Large intestine (tissue), 3 donors: Measurements from ENCODE around the gene SRP9. TPM values are rescaled to one million over a fixed set of nuclear protein-coding genes. Genes with fewer than 3 reads are reported as not detected.
"Not testable (repeated sequence)": the region's sequence is repeated elsewhere in the genome, so short reads cannot be mapped to it uniquely, and the experiment has no call there.

Experiments used
- DNase-seq, 2 donors: peaks; one replicate each; pipeline versions ENCODE4 v3.0.0 to v3.0.0-alpha.2; 2013
- H3K27ac ChIP-seq: one replicate; pipeline ENCODE4 v1.5.1; 2013; ENCODE audit warnings: low read length
- H3K27me3 ChIP-seq: 2 replicates; pipeline ENCODE4 v1.6.1; 2013; ENCODE audit warnings: low read length; ENCODE audit not compliant: control insufficient read depth, insufficient read depth
- H3K36me3 ChIP-seq: 2 replicates; pipeline ENCODE4 v1.6.1; 2013; ENCODE audit warnings: low read length; ENCODE audit not compliant: control insufficient read depth, insufficient read depth
- H3K4me1 ChIP-seq: one replicate; pipeline ENCODE4 v1.6.1; 2013; ENCODE audit warnings: low read length; ENCODE audit not compliant: control insufficient read depth, insufficient read depth
- H3K4me3 ChIP-seq: one replicate; pipeline ENCODE4 v1.5.1; 2013; ENCODE audit warnings: low read length
- H3K9me3 ChIP-seq: one replicate; pipeline ENCODE4 v1.6.1; 2013; ENCODE audit warnings: mild to moderate bottlenecking, low read depth, low read length, moderate library complexity; ENCODE audit not compliant: control insufficient read depth
- WGBS: methylation state at CpG from one replicate; pipeline ENCODE4 v1.1.5; 2013; ENCODE audit warnings: low lambda C conversion rate; ENCODE audit not compliant: insufficient coverage; 5-methylcytosine and 5-hydroxymethylcytosine counted together
- polyA plus RNA-seq: library from polyadenylated mRNA; unstranded; fragments of 120-200 nt; gene quantifications from one replicate; pipeline ENCODE4 v1.2.1, GENCODE V29; 2013

The SRP9 gene
- polyA plus RNA-seq, 1 donor = 304 TPM

DNA sequence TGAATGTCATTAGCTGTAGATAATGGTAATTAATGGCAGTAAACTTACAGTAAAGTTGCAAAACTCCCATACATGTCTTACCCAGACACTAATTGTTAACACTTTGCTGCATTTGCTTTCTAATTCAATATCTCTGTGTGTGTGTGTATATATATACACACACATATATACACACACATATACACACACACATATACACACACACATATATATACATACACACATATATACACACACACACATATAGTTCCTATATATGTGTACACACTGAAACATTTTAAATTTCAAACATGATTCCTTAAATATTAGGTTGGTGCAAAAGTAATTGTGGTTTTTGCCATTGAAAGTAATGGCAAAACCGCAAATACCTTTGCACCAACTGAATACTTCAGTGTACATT lies 28.6 kb downstream of the SRP9 start:
- H3K27me3 ChIP-seq = no peaks in the 10 kb centered on the region
- peaks cover 6% of the 10 kb centered on the region for H3K4me1 ChIP-seq
- H3K36me3 ChIP-seq = no peaks in the 10 kb centered on the region
- H3K9me3 ChIP-seq = no peaks in the 10 kb centered on the region
- no CpG with 5 or more reads among the region's 1 CpG for WGBS
- peak in 1 of 2 donors; percentile 32 for DNase-seq
- no peak overlapping the region for H3K27ac ChIP-seq
- no peak overlapping the region for H3K4me3 ChIP-seq

DNA sequence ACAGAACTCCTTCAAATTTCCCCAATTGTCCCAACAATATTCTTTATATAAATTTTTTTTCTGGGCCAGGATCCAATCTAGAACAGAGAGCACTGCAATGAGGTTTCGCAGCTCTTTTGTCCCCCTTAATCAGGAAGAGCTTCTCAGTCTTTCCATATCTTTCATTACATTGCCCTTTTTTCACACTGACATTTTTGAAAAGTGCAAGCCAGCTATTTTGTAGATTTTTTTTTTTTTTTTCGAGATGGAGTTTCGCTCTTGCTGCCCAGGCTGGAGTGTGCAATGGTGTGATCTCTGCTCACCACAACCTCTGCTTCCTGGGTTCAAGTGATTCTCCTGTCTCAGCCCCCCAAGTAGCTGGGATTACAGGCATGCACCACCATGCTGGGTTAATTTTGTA lies 29.1 kb downstream of the SRP9 start:
- H3K27ac ChIP-seq, H3K27me3 ChIP-seq, H3K36me3 ChIP-seq, H3K4me3 ChIP-seq, H3K9me3 ChIP-seq, DNase-seq: not testable (repeated sequence)
- 100% methylated on average over 1 of the region's 3 CpGs for WGBS
- peaks cover 11% of the 10 kb centered on the region for H3K4me1 ChIP-seq

DNA sequence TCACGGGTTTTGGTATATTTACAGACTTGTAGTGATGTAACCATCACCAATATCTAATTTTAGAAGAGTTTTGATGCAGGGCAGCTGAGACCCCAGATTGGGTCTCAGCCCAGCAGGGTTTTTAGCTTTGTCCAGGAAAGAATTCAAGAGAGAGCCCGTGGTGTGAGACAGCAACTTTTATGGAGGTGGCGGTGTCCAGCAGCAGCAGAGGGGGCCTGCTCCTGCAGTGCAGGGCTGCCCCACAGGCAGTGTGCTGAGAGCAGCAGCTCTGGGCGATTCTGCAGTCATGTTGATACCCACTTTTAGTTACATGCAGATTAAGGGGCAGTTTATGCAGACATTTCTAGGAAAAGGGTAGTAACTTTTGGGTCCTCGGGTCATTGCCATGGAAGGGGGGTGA lies 30.5 kb downstream of the SRP9 start:
- Histone ChIP-seq H3K27ac (no peak overlapping the region), H3K4me1 (peaks cover 17% of the 10 kb centered on the region), H3K9me3 (no peaks in the 10 kb centered on the region), H3K27me3 (no peaks in the 10 kb centered on the region), H3K4me3 (no peak overlapping the region), H3K36me3 (no peaks in the 10 kb centered on the region)
- WGBS = no CpG with 5 or more reads among the region's 5 CpGs
- DNase-seq = no peak

DNA sequence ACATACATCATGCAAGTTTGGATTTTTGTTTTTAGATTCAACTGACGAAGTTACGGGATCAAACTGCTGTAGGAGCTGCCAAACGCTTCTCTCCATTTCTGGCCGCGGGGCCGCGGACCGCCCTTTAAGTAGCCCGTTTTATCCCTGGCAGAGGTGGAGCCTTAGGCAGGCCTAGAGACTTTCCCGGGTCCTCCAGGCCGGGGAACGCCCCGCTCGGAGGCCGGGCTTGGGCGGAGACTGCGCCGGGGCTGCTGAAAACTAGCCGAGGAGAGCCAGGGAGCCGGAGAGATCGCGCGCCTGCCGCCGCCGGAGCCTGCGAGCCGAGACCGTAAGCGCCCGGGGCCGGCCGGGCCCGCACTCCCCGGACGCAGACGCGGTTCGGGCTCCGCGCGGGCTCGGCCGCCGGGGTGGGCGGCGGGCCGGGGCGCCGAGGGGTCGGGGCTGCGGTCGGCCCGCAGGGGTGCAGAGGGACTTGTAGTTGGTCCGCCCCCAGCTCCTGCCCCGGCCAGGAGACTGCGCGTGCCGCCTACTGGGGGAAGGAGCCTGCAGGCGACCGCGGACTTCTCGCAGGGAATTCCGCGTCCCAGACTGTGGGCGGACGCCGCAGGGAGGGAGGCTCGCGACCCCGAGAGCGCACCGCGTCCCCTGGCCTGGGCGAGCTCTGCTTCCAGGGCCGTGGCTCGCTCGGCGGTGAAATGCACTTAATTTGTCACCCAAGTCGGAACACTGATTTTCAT lies 32.4 kb downstream of the SRP9 start, which contains the start of gene EPHX1:
Gene EPHX1, plus strand, starts transcription at position 283 of the 737 bp plus-strand sequence. CDS start 18,606 bp downstream, outside the sequence.
- H3K4me1 ChIP-seq = peaks cover 34% of the 10 kb centered on the region
- peak within 1 kb of the TSS; percentile 67 for H3K4me3 ChIP-seq
- DNase-seq = peak; percentile 75 to 89
- no peaks in the 10 kb centered on the region for H3K27me3 ChIP-seq
- H3K36me3 ChIP-seq = no peaks in the 10 kb centered on the region
- H3K27ac ChIP-seq = no peak within 1 kb of the TSS
- WGBS = no CpG with 5 or more reads among the region's 80 CpGs
- no peaks in the 10 kb centered on the region for H3K9me3 ChIP-seq

DNA sequence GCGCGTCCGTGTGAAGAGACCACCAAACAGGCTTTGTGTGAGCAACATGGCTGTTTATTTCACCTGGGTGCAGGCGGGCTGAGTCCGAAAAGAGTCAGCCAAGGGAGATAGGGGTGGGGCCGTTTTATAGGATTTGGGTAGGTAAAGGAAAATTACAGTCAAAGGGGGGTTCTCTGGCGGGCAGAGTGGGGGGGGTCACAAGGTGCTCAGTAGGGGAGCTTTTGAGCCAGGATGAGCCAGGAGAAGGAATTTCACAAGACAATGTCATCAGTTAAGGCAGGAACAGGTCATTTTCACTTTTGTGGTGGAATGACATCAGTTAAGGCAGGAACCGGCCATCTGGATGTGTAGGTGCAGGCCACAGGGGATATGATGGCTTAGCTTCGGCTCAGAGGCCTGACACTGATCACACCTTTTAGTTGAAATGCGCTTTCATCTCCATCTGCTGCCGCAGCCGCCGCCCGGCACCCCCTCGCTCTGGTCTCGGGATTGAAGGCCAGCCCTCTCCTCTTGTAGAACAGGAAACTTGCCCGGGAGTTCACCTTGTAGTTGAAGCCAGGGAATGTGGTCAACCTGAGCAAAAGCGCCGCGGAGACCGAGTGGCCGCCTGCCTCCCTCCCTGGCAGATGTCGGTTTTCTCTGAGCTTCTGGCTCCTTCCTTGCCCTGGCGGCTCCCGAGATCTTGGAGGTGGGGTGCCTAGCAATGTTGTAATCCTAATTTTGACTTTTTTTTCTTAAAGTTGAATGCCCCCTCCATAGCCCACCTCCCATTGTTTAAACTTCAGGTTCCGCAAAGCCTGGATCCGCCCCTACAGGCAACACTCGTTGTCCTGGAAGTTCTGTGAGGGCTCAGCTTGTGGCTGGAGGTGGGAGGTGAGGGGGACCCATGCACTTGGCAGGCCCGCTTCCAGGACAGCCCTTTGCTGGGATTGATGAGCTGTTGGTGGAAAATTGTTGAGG lies 33.2 kb downstream of the SRP9 start:
- peak in 1 of 2 donors; percentile 51 for DNase-seq
- Histone ChIP-seq H3K4me1 (peaks cover 34% of the 10 kb centered on the region), H3K4me3 (peak overlapping the region; percentile 67)
- not testable (repeated sequence) for H3K27ac ChIP-seq, H3K36me3 ChIP-seq, H3K27me3 ChIP-seq, H3K9me3 ChIP-seq
- WGBS = no CpG with 5 or more reads among the region's 29 CpGs

DNA sequence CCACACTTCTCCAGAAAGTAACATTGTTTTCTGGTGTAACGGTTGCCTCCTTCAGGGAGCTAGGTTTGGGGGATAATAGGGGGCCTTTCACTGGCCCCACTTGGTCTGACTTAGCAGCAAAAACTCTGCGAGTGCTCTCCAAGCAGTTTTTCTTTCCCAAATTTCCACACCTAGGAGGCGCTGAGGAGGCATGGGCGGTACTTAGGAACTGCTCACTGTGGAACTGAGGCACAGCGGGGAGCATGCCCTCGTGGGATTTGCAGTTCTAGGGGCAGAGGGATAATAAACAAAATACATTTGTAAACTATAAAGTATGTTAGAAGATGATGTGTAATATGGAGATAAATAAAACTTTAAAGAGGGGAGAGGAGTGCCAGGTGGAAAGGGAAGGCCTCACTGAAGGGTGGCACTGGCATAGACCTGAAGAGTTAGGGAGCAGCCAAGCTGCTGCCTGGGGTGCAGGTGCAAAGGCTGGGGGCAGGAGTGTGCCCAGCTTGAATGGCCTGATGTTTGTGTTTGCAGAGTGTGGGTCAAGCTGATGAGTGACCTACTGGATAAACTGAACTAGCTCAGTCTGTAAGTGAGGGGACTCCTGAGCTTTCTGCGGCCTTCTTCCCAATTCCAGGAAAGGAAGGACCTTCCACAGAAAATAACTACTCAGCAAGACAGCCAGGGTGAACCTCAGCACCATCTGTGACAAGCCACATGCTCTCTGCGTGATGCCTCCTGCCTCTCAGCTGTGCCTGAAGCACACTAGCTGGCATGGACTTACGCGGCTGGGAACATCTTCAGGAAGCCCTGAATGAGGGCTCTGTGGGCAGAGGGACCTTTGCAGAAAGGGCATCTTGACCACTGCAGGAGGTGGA lies 34.2 kb downstream of the SRP9 start:
- peaks cover 38% of the 10 kb centered on the region for H3K4me1 ChIP-seq
- H3K36me3 ChIP-seq = no peaks in the 10 kb centered on the region
- DNase-seq = no peak
- H3K27ac ChIP-seq = no peak overlapping the region
- WGBS = no CpG with 5 or more reads among the region's 10 CpGs
- H3K4me3 ChIP-seq = no peak overlapping the region
- H3K27me3 ChIP-seq = no peaks in the 10 kb centered on the region
- H3K9me3 ChIP-seq = no peaks in the 10 kb centered on the region

DNA sequence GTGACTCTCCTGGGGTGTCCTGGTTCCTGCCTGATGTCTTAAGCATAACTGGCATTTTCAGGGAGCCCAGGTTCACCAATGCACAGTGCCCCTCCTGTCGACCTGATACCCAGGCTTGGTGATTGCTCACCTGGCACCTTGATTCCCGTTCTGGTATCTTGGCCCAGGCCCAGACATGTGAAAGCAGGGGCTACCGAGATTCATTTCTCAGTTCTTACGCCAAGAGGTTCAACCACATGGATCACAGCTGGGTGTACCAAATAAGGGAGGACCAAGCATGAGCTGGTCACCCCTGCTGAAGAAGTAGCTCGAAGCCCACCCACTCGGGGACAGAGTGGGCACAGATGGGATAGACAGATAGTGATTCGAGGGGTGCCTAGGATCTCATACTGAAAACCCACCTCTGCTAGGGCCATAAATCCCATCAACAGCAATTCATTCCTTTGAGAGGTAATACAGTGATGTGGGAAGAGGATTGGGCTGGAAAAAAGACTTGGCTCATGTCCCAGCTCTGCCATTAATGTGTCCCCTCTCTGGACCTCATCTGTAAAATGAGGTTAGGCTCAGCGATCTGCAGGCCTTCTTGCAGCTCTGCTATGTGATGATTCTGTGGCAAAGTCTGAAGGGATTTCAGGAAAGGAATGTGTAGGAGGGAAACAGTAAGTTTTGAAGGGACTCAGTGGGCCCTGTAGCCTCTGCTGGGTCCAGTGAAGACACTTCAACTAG lies 35.0 kb downstream of the SRP9 start:
- Histone ChIP-seq H3K4me3 (no peak overlapping the region), H3K9me3 (no peaks in the 10 kb centered on the region), H3K27me3 (no peaks in the 10 kb centered on the region), H3K36me3 (no peaks in the 10 kb centered on the region), H3K27ac (peak overlapping the region; percentile 63), H3K4me1 (peaks cover 44% of the 10 kb centered on the region)
- no CpG with 5 or more reads among the region's 8 CpGs for WGBS
- DNase-seq = no peak

DNA sequence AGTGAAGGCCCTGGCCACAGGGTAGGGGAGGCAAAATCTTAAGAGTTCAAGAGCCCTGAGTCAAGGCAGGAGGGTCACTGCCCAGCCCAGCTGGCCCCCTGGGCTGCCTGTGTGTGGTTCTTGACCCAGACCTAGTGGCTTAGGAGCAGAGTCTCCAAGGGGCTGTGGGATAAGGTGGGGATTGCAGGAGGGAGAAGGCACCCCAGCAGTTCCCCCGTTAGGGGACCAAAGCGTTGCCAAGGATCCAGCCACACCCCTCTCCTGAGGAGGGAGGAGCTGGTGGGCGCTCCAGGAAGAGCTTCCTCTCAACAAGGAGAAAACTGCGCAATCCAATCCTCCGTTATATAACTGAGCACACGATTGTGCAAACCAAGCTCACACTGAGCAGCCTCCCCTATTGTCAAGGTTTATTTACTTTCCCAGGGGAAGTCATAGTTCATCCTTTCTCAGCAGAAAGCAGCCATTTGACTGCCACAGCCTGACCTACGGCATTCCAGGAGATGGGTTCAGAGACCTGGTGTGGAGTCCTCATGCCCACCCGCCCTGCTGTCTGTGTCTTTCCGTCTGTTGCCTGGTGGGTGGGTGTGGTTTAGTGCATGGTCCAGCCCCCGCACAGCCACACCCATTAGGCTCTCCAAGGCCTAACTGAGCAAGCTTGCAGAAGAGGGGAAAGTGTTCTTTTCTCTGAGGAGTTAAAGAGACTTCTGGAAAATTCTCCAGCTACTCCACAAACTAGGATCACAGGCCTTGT lies 35.8 kb downstream of the SRP9 start:
- Histone ChIP-seq H3K36me3 (no peaks in the 10 kb centered on the region), H3K4me1 (peaks cover 46% of the 10 kb centered on the region), H3K4me3 (no peak overlapping the region), H3K27me3 (no peaks in the 10 kb centered on the region), H3K27ac (peak overlapping the region; percentile 63), H3K9me3 (no peaks in the 10 kb centered on the region)
- no CpG with 5 or more reads among the region's 10 CpGs for WGBS
- DNase-seq = peak; percentile 87 to 94

DNA sequence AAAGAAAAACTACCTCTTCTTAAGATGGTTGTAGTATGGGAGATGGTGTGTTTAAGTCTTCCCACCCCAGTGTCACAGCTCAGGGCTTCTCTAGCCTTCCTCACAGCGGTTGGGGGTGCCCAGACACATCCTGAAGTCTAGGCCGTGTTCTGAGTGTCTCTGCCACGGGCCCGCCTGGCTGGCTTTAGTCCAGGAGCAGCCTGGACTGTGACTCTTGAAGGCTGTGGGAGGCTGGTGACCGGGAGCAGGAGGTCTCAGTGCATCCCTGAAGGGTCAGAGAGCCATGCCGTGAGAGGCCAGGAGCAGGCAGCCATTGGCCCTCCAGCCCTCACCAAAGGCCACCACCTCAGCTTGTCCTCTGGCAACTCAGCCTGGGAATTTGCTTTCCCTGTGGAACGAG lies 36.8 kb downstream of the SRP9 start:
- Histone ChIP-seq H3K9me3 (no peaks in the 10 kb centered on the region), H3K4me1 (peaks cover 46% of the 10 kb centered on the region), H3K27me3 (no peaks in the 10 kb centered on the region), H3K4me3 (no peak overlapping the region), H3K27ac (peak overlapping the region; percentile 63), H3K36me3 (no peaks in the 10 kb centered on the region)
- DNase-seq = no peak
- no CpG with 5 or more reads among the region's 7 CpGs for WGBS
